Sigmoid colon (tissue), 4 donors: ENCODE results near the gene FHIP2A.

ENCODE experiments used
- CTCF ChIP-seq, 4 experiments: fragments of 450-650 bp in 3 of 4; fragments of 200-600 bp in 1 of 4; IDR thresholded peaks; one replicate each; pipeline ENCODE4 v1.5.1; 2016 to 2019; ENCODE audit warnings: antibody characterized with exemption in 4 of 4, mild to moderate bottlenecking in 3 of 4, moderate library complexity in 2 of 4
- EP300 ChIP-seq, 4 donors: sonication (generic); formaldehyde crosslinking; IDR thresholded peaks; one replicate each; pipeline ENCODE4 v1.6.1; 2017; ENCODE audit warnings: antibody characterized with exemption in 4 of 4
- POLR2AphosphoS5 ChIP-seq, 4 donors: sonication (generic); formaldehyde crosslinking; IDR thresholded peaks; one replicate each; pipeline ENCODE4 v1.6.1; 2017; ENCODE audit warnings: antibody characterized with exemption in 4 of 4

GRCh38 chr10:114831186-114831867 lies 9.7 kb downstream of the FHIP2A start:
- TF ChIP-seq CTCF (IDR thresholded peaks at IDR 0.05) (no peak), POLR2AphosphoS5 (IDR thresholded peaks at IDR 0.05) (no peak), EP300 (IDR thresholded peaks at IDR 0.05) (no peak)
